SH-SY5Y (cell line): ENCODE data around the gene NRG3.

ENCODE experiments used
- GATA2 ChIP-seq: IDR thresholded peaks from 2 replicates; pipeline ENCODE4 v1.6.1; 2011; ENCODE audit warnings: mild to moderate bottlenecking, low read depth, low read length
- GATA3 ChIP-seq: IDR thresholded peaks from 2 replicates; pipeline ENCODE4 v1.6.1; 2011; ENCODE audit warnings: low read depth, mild to moderate bottlenecking, low read length, moderate library complexity

- TF ChIP-seq GATA2 (no peak), GATA3 (no peak)
These were observed 286.3 kb downstream of the NRG3 start for GRCh38 chr10:82161264-82161663.
